ENCODE results near the gene PPIL3. TPM values are rescaled to one million over a fixed set of nuclear protein-coding genes. Genes with fewer than 3 reads are reported as not detected.

The PPIL3 gene
- total RNA-seq, 1 donor from 2014 or later, result 41.4 TPM

DNA sequence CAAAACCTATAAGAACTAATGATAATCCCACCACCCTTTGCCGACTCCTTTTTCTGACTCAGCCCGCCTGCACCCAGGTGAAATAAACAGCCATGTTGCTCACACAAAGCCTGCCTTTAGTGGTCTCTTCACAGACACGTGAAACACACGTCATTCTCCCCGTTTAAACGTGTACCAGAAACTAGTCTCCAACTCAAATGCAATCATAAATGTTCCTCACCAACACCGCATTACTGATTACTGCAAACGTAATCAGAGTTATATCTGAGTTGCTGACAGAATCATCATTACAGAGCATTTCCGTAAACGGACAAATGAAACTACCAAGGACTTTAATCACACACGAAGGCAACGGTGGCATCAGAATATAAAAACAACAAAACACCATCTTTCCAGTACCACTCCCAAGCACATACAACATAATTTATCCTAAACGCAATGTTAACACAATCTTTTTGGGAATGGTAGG lies 26.3 kb downstream of the PPIL3 start:
- intact Hi-C loops (cut with micrococcal nuclease), result loop anchor here (1.0 to 5.0 kb wide), 7 partner anchors 315 to 950 kb away; partner anchors contain the start of genes C2orf69, KCTD18, MAIP1 and SGO2

DNA sequence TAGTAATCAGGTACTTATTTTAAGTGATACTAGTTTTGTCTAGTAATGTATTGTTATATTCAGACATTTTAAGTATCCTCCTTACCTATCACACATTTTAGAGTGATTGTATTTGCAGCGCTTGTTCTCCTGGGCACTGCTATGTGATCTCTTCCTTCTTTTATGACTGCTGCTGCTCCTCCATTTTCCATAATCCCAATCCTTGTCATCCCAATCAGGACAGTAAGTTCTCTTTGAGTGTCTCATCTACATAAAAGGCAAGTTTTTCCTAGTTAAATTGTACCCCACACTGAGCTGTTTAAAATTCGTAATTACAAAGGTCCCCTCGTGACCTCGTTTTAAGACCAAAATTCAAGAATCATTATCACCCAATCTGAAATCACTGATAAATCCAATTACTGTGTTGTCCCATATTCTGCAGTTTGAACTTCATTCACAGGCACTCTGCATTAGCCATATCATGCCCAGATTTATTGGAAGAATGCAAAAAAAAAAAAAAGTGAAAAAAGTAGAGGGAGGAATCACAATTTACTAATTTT lies 27.2 kb downstream of the PPIL3 start:
- intact Hi-C loops (cut with micrococcal nuclease), result loop anchor here (1.0 to 5.0 kb wide), 8 partner anchors 40 to 949 kb away; partner anchors contain the start of genes C2orf69, KCTD18, MAIP1 and SGO2

GRCh38 chr2:200860092-200860795 lies 28.6 kb downstream of the PPIL3 start:
- intact Hi-C loops (cut with micrococcal nuclease), result loop anchor here (5.0 kb wide), 5 partner anchors 348 to 948 kb away; partner anchors contain the start of genes C2orf69, KCTD18, MAIP1 and TMEM237

GRCh38 chr2:200856806-200857205 lies 32.1 kb downstream of the PPIL3 start:
- intact Hi-C loops (cut with micrococcal nuclease), result no loop called here

DNA sequence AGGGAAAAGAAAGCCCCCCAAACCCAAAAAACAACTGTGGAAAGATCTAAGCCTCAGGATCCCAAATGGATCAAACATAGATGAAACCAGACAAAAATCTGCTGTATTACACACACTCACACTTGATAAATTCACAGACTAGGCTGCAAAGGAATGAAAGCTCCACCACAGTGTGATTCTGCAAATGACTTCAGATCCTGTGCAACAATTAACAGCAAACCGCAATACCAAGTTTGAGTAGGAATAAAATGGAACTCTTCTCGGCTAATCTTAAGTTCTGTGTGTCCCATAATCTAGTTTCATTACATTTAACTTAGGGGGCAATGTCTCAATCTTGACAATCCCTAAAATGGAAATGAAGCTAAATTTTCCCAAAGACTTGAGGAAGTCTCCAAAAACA lies 36.3 kb downstream of the PPIL3 start:
- intact Hi-C loops (cut with micrococcal nuclease), result no loop called here

GRCh38 chr2:200851398-200852248 lies 37.3 kb downstream of the PPIL3 start:
- intact Hi-C loops (cut with micrococcal nuclease), result loop anchor here (1.0 kb wide), 1 partner anchor 8 kb away; no protein-coding TSS in a partner anchor

GRCh38 chr2:200850512-200851256 lies 38.2 kb downstream of the PPIL3 start:
- intact Hi-C loops (cut with micrococcal nuclease), result loop anchor here (1.0 kb wide), 1 partner anchor 9 kb away; no protein-coding TSS in a partner anchor

DNA sequence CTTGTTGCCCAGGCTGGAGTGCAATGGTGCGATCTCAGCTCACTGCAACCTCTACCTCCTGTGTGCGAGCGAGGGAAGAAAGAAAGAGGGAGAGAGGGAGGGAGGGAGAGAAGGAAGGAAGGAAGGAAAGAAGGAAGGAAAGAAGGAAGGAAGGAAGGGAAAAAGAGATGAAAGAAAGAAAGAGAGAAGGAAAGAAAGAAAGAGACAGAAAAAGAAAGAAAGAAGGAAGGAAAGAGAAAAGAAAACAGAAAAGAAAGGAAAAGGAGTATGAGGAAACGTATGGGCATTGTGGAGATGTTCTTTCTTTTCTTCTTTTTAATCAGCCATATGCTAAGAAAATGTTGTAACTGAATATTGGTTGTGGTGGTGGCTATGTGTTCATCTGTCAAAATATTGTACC lies 40.9 kb downstream of the PPIL3 start:
- intact Hi-C loops (cut with micrococcal nuclease), result no loop called here

DNA sequence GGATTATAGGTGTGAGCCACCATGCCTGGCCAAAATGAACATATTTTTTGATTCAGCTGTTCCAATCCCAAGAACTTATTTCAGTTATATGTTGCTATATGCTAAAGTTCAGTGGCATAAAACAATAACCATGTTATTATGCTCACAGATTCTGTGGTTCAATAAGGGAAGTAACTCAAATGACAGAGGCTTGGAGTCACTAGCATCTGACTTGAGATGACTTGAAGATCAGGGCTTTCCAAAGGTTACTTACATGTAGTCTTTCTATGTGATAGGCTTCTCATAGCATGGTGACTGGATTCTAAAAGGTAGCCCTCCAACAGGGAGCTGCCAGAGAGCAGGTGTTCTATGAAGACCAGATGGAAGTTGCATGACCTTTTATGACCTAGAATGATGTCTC lies 41.6 kb downstream of the PPIL3 start:
- intact Hi-C loops (cut with micrococcal nuclease), result no loop called here

DNA sequence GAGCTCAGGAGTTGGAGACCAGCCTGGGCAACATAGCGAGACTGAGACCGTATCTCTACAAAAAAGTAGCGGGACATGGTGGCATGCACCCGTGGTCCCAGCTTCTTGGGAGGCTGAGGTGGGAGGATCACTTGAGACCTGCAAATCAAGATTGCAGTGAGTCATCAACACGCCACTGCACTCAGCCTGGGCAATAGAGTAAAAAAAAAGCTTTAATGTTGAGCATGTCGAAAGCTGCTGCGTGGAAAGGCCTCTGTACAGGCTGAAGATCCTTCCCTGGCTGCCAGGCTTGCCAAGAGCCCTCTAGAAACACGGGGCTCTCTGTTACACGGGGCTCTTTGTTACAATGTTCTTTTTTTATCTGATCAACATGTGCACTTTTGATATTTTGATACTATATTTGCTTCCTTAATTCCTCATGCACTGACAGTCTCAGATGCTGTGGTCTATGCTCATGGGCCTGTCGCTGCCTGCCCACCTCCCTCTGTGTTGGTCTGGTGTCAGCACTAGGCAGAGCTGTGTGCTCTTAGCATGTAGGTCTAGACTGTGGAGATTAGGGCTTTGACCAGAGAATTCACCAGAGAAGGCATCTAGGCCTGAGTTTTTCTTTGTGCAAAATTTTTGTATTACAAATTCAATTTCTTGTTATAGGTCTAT lies 43.1 kb downstream of the PPIL3 start:
- intact Hi-C loops (cut with micrococcal nuclease), result no loop called here

DNA sequence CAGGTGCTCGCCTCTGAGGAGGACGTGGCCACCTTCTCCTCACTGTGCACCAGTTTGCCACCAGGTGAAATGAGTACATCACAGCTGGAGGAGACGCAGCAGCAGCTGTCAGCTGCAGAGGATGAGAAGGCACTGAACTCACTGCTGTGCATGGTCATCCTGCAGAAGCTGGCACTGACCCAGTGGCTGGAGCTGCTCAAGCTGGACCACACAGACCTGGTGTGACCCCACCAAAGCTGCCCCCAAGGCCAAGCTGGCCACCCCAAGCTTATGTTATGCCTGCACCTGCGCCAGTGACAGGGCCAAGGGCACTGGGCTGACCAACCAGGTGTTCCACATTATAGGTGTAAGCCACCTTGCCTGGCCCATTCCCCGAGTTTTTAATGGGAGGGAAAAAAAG lies 43.7 kb downstream of the PPIL3 start:
- intact Hi-C loops (cut with micrococcal nuclease), result no loop called here

- intact Hi-C loops (cut with micrococcal nuclease), result no loop called here
Observed at GRCh38 chr2:200843993-200844948, 44.6 kb downstream of the PPIL3 start.

GRCh38 chr2:200839513-200839912 lies 49.4 kb downstream of the PPIL3 start:
- intact Hi-C loops (cut with micrococcal nuclease), result no loop called here

DNA sequence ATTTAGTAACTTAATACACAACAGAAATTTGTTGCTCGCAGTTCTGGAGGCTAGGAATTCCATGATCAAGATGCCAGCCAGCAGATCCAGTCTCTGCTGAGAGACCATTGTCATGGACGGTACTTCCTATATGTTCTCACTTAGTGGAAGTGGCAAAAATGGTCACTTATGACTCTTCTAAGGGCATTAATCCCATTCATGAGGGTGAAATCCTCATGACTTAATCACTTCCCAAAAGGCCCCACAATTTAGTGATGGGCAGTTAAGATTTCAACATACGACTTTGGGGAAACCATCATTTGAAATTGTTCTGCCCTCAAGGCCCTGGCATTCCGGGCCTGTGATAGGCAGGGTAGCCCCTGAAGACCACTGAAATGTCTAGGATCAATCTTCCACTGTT lies 54.2 kb downstream of the PPIL3 start:
- intact Hi-C loops (cut with micrococcal nuclease), result no loop called here

DNA sequence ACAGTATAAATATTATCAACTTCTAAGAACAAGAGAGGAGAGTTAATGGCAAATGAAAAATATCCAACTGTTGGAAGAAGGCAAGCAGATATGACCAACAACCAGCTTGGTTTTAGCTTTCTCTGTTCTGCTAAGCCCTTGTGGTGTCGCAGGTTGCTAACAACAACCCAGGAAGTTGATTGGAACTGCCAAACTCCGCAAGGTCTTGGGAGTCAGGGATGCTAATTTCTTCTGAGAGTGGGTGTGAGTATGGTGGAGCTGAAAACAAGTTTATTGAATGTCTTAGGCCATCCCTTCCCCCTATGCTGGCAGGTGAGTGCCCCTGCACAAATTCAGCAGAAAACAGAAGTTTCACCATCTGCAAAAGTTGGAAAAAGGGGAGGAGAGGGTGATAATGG lies 59.6 kb downstream of the PPIL3 start:
- intact Hi-C loops (cut with micrococcal nuclease), result no loop called here

DNA sequence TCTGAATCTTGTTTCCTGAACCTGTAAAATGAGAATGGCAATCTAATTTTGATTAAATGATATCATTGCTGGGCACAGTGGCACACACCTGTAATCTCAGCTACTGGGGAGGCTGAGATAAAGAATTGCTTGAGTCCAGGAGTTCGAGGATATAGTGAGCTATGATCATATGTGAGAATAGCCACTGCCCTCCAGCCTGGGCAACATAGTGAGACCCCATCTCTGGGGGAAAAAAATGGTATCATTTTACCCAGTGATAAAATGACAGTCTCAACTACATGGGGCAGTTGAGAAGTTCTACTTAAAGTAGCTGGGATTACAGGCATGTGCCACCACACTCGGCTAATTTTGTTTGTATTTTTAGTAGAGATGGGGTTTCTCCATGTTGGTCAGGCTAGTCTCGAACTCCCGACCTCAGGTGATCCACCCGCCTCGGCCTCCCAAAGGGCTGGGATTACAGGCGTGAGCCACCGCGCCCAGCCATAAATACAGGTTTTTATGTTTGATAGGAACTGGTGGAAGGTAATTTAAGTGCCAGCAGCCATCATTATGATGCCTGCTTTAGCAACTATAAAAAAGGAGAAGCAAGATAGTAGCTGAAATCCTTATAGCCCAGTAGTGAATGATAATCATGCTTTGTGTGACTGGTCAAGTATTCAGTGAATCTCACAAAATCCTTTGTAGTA lies 60.2 kb downstream of the PPIL3 start:
- intact Hi-C loops (cut with micrococcal nuclease), result no loop called here

DNA sequence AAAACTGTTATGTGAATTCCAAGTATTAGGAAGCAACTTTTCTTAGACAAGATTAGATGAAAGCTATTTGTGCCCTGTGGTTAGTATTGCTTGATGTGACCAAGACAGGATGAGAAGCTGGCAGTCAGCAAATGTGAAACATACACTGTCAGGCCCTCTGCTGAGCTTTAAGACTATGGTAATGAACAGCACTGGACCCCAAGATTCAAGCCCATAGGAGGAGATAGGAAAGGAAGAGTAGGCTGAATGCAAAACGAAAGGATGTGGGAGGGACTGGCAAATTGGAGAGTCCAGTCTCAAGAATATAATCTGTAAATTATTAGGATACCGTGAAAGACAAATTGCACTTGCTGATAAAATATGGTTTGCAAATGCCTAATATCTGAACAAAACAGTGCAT lies 60.8 kb downstream of the PPIL3 start:
- intact Hi-C loops (cut with micrococcal nuclease), result no loop called here

DNA sequence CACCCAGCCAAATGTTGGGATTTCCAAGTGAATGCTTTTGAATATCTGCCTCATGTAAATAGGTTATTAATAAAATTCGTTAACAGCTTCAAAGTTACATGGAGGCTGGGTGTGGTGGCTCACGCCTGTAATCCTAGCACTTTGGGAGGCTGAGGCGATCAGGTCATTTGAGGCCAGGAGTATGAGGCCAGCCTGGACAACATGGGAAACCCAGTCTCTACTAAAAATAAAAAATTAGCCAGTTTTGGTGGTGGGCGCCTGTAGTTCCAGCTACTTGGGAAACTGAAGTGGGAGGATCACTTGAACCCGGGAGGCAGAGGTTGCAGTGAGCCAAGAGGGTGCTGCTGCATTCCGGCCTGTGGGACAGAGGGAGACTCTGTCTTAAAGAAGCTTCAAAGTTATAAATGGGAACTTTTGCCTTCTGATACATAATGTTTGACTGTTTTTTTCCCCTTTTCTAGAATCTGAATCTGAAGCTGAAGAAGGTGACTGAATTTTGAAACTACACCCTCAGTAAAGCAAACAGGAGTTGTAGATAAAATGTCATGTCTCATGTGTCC lies 67.1 kb downstream of the PPIL3 start:
- intact Hi-C loops (cut with micrococcal nuclease), result no loop called here

Data from T-helper 1 cell treated with Interleukin-12 subunit alpha and Interleukin-12 subunit beta and Interleukin-4 antibody, amounts not matched to agents 30 ng/mL and 1 ng/mL, for 36 hours (primary cell).